ENCODE measurements around the gene C7orf25. TPM values are rescaled to one million over a fixed set of nuclear protein-coding genes. Genes with fewer than 3 reads are reported as not detected.
A peak's percentile ranks its signal among the peaks of the same experiment; 100 is the strongest.

The C7orf25 gene
- total RNA-seq, 1 donor from 2014 or later = 2.1 TPM

DNA sequence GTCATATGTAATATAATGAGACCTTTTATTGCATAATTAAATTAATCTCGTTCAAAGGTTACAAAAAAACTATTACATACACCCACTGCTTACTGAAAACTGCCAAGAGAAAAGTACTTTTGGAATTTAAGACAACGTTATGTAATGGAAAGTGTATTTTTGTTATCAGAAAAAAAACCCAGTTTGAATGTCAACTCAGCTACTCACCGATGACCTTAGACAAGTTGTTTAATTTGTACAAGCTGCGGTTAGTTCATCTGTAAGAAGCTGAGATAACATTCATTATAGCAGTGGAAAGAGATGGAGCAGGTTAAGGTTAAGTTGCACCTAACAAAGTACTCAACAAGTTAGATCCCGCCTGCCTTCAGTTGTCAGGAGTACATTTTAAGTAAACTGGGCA, 19.0 kb upstream of the C7orf25 start:
- Histone ChIP-seq H3K4me3 (ENCODE audit: low read length in 3 of 3) (peak overlapping the region; percentile 93 to 99 (median 95)), H3K27me3 (ENCODE audit: control insufficient read depth in 3 of 3, insufficient read depth in 3 of 3, low read length in 3 of 3) (no peaks in the 10 kb centered on the region), H3K4me1 (ENCODE audit: control insufficient read depth in 3 of 3, insufficient read depth in 3 of 3, low read length in 3 of 3) (peaks cover 24 to 46% (median 42%) of the 10 kb centered on the region in 3 donors), H3K9ac (ENCODE audit: low read depth in 1 of 3, low read length in 3 of 3) (peak overlapping the region; percentile 95 to 99 (median 96)), H3K36me3 (ENCODE audit: control insufficient read depth in 3 of 3, insufficient read depth in 3 of 3, low read length in 3 of 3) (peaks cover 5 to 21% (median 17%) of the 10 kb centered on the region in 3 donors), H3K27ac (ENCODE audit: low read depth, low read length) (no peak overlapping the region), H3K9me3 (ENCODE audit: control insufficient read depth in 3 of 3, low read length in 3 of 3) (no peaks in the 10 kb centered on the region)

DNA sequence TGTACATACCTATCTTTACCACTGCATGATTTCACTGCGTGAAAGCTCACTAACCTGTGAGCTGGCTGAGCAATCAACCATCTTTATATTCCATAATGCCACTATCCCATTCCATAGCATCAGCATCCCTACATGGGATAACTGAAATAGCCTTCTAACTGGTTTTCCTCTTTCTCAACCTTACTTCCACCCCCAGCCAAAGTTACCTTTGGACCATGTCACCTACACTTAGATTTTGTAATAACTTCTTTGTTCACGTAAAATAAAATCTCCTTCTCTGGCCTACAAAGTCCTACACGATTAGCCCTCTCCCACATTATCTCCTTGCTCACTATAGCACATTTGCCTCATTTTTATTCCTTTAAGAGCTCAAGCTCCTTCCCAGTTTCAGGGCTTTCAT, 17.6 kb upstream of the C7orf25 start:
- Histone ChIP-seq H3K27me3 (ENCODE audit: control insufficient read depth in 3 of 3, insufficient read depth in 3 of 3, low read length in 3 of 3) (no peaks in the 10 kb centered on the region), H3K9ac (ENCODE audit: low read depth in 1 of 3, low read length in 3 of 3) (no peak overlapping the region), H3K9me3 (ENCODE audit: control insufficient read depth in 3 of 3, low read length in 3 of 3) (no peaks in the 10 kb centered on the region), H3K4me1 (ENCODE audit: control insufficient read depth in 3 of 3, insufficient read depth in 3 of 3, low read length in 3 of 3) (peaks cover 24 to 46% (median 42%) of the 10 kb centered on the region in 3 donors), H3K36me3 (ENCODE audit: control insufficient read depth in 3 of 3, insufficient read depth in 3 of 3, low read length in 3 of 3) (peaks cover 8 to 25% (median 20%) of the 10 kb centered on the region in 3 donors), H3K4me3 (ENCODE audit: low read length in 3 of 3) (no peak overlapping the region), H3K27ac (ENCODE audit: low read depth, low read length) (no peak overlapping the region)

DNA sequence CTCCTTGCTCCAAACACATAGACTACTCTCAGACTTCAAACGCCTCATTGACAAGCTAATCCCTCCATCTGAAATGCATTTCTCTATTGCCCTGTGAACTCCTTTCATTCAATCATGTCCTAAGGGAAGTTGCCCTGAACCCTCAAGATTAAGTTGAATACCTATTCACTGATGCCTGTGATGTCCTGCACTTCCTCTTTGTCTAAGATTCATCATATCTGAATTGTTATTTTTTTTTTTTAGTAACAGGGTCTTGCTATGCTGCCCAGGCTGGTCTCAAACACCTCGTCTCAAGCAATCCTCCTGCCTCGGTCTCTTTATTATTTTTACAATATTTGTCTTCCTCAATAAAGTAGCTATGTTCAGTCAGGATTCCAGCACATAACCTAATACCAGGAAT, 16.9 kb upstream of the C7orf25 start:
- H3K9ac ChIP-seq (ENCODE audit: low read depth in 1 of 3, low read length in 3 of 3) = no peak overlapping the region
- H3K27me3 ChIP-seq (ENCODE audit: control insufficient read depth in 3 of 3, insufficient read depth in 3 of 3, low read length in 3 of 3) = no peaks in the 10 kb centered on the region
- H3K4me1 ChIP-seq (ENCODE audit: control insufficient read depth in 3 of 3, insufficient read depth in 3 of 3, low read length in 3 of 3) = peaks cover 24 to 41% (median 39%) of the 10 kb centered on the region in 3 donors

DNA sequence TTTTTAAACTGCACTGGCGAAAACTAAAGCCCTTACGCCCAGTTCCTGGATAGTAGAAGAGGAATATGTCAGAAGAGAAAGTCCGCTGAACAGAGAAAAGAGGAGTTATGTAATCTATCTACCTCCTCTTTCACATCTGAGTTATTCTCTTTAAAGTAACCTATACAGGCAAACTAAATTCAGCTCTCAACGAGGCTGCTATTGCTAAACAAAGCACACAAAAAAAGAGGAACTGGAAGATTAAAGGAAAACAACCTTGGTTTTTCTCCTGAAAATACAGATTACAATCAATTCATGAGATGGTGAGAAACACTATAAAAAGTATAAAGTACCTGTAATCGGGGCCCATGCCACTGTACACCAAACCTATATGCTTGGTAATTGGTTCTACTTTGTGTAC, 14.3 kb upstream of the C7orf25 start:
- no peak overlapping the region for H3K4me3 ChIP-seq (ENCODE audit: low read length in 3 of 3)
- no peaks in the 10 kb centered on the region for H3K27me3 ChIP-seq (ENCODE audit: control insufficient read depth in 3 of 3, insufficient read depth in 3 of 3, low read length in 3 of 3)
- no peak overlapping the region for H3K9ac ChIP-seq (ENCODE audit: low read depth in 1 of 3, low read length in 3 of 3)
- peaks cover 17 to 27% (median 26%) of the 10 kb centered on the region in 3 donors for H3K4me1 ChIP-seq (ENCODE audit: control insufficient read depth in 3 of 3, insufficient read depth in 3 of 3, low read length in 3 of 3)
- H3K27ac ChIP-seq (ENCODE audit: low read depth, low read length) = no peak overlapping the region
- H3K9me3 ChIP-seq (ENCODE audit: control insufficient read depth in 3 of 3, low read length in 3 of 3) = no peaks in the 10 kb centered on the region
- H3K36me3 ChIP-seq (ENCODE audit: control insufficient read depth in 3 of 3, insufficient read depth in 3 of 3, low read length in 3 of 3) = peaks cover 12 to 49% (median 40%) of the 10 kb centered on the region in 3 donors

More for the DNA sequence above, 16.9 kb upstream of the C7orf25 start:
- Histone ChIP-seq H3K4me3 (ENCODE audit: low read length in 3 of 3) (no peak overlapping the region), H3K27ac (ENCODE audit: low read depth, low read length) (no peak overlapping the region), H3K9me3 (ENCODE audit: control insufficient read depth in 3 of 3, low read length in 3 of 3) (no peaks in the 10 kb centered on the region), H3K36me3 (ENCODE audit: control insufficient read depth in 3 of 3, insufficient read depth in 3 of 3, low read length in 3 of 3) (peaks cover 8 to 27% (median 23%) of the 10 kb centered on the region in 3 donors)

DNA sequence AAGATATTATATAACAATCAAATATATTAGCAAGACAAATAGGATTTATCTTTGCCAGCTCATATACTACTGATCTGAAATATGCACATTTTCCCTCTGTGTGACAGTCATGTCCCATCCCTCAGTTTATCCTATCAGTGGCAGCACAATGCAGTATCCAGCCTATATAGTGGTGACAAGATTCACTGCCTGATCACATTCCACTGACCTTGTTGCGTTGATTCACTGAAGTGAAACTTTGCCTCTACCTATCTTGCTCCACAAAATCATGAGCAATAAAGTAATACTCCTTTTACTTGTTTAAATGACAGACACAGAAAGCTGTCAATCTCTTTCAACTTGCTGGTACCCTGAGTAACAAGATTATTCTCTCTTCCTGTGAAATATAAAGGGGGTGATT, 13.8 kb upstream of the C7orf25 start:
- Histone ChIP-seq H3K27me3 (ENCODE audit: control insufficient read depth in 3 of 3, insufficient read depth in 3 of 3, low read length in 3 of 3) (no peaks in the 10 kb centered on the region), H3K27ac (ENCODE audit: low read depth, low read length) (no peak overlapping the region), H3K9ac (ENCODE audit: low read depth in 1 of 3, low read length in 3 of 3) (no peak overlapping the region), H3K4me1 (ENCODE audit: control insufficient read depth in 3 of 3, insufficient read depth in 3 of 3, low read length in 3 of 3) (peaks cover 12 to 21% (median 20%) of the 10 kb centered on the region in 3 donors), H3K9me3 (ENCODE audit: control insufficient read depth in 3 of 3, low read length in 3 of 3) (no peaks in the 10 kb centered on the region), H3K4me3 (ENCODE audit: low read length in 3 of 3) (no peak overlapping the region), H3K36me3 (ENCODE audit: control insufficient read depth in 3 of 3, insufficient read depth in 3 of 3, low read length in 3 of 3) (peaks cover 17 to 55% (median 44%) of the 10 kb centered on the region in 3 donors)

DNA sequence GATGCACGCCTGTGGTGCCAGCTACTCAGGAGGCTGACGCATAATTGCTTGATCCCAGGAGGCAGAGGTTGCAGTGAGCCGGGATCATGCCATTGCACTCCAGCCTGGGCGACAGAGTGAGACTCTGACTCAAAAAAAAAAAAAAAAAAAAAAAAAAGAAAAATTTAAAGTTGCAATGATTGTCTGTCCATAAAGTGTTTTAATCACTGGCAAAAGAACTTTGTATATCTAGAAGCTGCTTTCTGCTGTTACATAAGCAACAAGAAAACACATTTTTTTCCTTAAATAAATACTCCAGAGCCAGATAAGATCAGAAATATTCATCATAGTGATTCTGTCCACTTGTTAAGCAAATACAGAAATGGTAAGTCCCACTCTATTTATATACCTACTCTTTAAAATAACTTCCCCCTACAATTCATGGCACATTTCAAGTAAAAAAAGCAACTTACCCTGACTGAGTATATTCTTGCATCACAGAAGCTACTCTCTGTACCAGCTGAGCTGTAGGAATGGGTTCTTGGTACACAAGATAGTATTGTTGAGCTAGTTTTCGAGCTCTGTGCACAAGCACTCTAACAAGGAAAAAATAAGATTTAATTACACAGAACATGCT, 12.5 kb upstream of the C7orf25 start:
- no peak overlapping the region for H3K9ac ChIP-seq (ENCODE audit: low read depth in 1 of 3, low read length in 3 of 3)
- no peak overlapping the region for H3K27ac ChIP-seq (ENCODE audit: low read depth, low read length)
- H3K4me1 ChIP-seq (ENCODE audit: control insufficient read depth in 3 of 3, insufficient read depth in 3 of 3, low read length in 3 of 3) = peaks cover 1 to 9% (median 7%) of the 10 kb centered on the region in 3 donors
- no peaks in the 10 kb centered on the region for H3K27me3 ChIP-seq (ENCODE audit: control insufficient read depth in 3 of 3, insufficient read depth in 3 of 3, low read length in 3 of 3)
- H3K9me3 ChIP-seq (ENCODE audit: control insufficient read depth in 3 of 3, low read length in 3 of 3) = no peaks in the 10 kb centered on the region
- peaks cover 23 to 67% (median 57%) of the 10 kb centered on the region in 3 donors for H3K36me3 ChIP-seq (ENCODE audit: control insufficient read depth in 3 of 3, insufficient read depth in 3 of 3, low read length in 3 of 3)
- no peak overlapping the region for H3K4me3 ChIP-seq (ENCODE audit: low read length in 3 of 3)

DNA sequence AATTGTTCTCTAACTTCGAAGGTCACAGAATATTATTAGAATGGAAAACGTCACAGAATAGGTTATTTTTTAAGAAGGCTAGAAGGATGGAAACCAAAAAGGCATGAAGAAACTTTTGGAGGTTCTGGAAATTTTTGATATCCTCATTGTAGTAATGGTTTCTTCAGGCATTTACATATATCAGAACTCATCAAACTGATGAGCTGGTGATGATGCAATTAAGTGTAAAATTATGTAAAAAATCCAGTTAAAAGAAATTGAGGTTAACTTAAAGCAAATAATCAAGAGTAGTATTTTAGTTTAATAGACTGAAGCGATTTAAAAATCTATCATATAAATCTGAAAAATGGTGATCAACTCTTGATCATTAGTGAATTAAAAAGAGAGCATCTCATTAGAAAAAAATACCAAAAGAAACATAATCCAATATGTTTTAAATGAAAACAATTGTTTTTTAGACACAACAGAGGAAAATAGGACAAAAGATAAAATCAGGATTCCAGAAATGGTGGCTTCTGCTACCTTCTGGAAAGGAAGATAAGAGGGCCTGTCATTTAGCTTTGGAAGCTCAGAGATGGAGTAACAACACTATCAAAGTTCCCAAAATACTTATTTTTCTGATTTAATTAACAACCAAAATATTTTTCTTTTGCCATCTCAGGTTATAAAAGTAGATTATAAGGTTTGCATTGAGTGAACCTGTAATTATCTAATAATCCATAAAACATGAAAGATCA, 10.3 kb upstream of the C7orf25 start:
- Histone ChIP-seq H3K4me1 (ENCODE audit: control insufficient read depth in 3 of 3, insufficient read depth in 3 of 3, low read length in 3 of 3) (no peaks in the 10 kb centered on the region), H3K27ac (ENCODE audit: low read depth, low read length) (no peak overlapping the region), H3K9me3 (ENCODE audit: control insufficient read depth in 3 of 3, low read length in 3 of 3) (no peaks in the 10 kb centered on the region), H3K27me3 (ENCODE audit: control insufficient read depth in 3 of 3, insufficient read depth in 3 of 3, low read length in 3 of 3) (no peaks in the 10 kb centered on the region), H3K36me3 (ENCODE audit: control insufficient read depth in 3 of 3, insufficient read depth in 3 of 3, low read length in 3 of 3) (peaks cover 26 to 68% (median 66%) of the 10 kb centered on the region in 3 donors), H3K9ac (ENCODE audit: low read depth in 1 of 3, low read length in 3 of 3) (no peak overlapping the region), H3K4me3 (ENCODE audit: low read length in 3 of 3) (no peak overlapping the region)

DNA sequence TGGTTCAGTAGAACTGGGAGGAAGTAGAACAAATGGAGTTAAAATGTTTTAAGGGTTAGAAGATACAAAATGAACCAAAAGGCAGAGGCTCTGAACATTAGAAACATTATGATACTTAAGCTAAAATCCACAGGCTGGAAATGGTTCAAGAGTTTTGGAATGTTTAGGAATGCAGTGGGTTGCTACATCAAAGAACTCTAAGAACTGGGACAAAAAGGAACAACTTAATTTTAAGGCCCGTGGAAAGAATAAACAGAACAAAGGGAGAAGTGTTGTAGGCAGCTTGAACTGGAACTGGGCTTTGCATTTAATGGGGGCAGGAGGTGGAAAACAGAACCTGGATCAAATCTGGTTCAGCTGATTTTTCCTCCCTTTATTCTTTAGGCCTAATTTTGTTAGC, 3.5 kb upstream of the C7orf25 start:
- H3K27me3 ChIP-seq (ENCODE audit: control insufficient read depth in 3 of 3, insufficient read depth in 3 of 3, low read length in 3 of 3) = no peaks in the 10 kb centered on the region
- H3K4me1 ChIP-seq (ENCODE audit: control insufficient read depth in 3 of 3, insufficient read depth in 3 of 3, low read length in 3 of 3) = peaks cover 8 to 17% (median 11%) of the 10 kb centered on the region in 3 donors
- H3K27ac ChIP-seq (ENCODE audit: low read depth, low read length) = no peak overlapping the region
- no peaks in the 10 kb centered on the region for H3K9me3 ChIP-seq (ENCODE audit: control insufficient read depth in 3 of 3, low read length in 3 of 3)
- H3K9ac ChIP-seq (ENCODE audit: low read depth in 1 of 3, low read length in 3 of 3) = no peak overlapping the region
- peaks cover 17 to 39% (median 31%) of the 10 kb centered on the region in 3 donors for H3K36me3 ChIP-seq (ENCODE audit: control insufficient read depth in 3 of 3, insufficient read depth in 3 of 3, low read length in 3 of 3)
- H3K4me3 ChIP-seq (ENCODE audit: low read length in 3 of 3) = no peak overlapping the region

DNA sequence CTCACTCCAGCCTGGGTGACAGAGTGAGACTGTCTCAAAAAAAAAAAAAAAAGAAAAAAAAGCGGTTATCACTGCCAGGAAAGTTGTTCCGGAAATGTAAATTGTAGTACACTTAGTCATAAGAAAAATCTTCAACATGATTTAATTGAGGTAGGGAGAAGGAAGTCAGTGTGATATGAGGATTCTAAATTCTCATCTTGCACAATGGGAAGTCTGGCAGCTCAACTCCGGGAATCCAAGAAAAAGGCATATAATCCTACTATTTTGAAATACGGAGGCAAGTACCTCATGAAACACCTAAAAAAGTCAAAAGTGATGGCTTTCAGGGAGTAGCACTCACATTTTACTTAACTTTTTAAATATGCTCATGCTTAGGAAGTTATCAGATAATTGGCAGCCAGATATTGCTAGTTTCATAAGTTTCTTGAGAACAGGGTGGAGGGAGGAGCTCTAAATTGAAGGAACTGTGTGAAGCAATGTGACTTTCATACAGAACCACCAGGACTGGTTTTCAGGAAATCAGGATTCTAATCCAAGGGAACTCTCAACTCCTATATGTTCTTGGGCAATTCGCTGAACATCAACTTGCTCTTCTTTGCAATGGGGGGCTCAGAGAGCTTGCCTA, 2.7 kb upstream of the C7orf25 start:
- Histone ChIP-seq H3K27ac (ENCODE audit: low read depth, low read length) (peak overlapping the region; percentile 26), H3K36me3 (ENCODE audit: control insufficient read depth in 3 of 3, insufficient read depth in 3 of 3, low read length in 3 of 3) (peaks cover 11 to 31% (median 27%) of the 10 kb centered on the region in 3 donors), H3K27me3 (ENCODE audit: control insufficient read depth in 3 of 3, insufficient read depth in 3 of 3, low read length in 3 of 3) (no peaks in the 10 kb centered on the region), H3K9me3 (ENCODE audit: control insufficient read depth in 3 of 3, low read length in 3 of 3) (no peaks in the 10 kb centered on the region), H3K4me3 (ENCODE audit: low read length in 3 of 3) (no peak overlapping the region), H3K4me1 (ENCODE audit: control insufficient read depth in 3 of 3, insufficient read depth in 3 of 3, low read length in 3 of 3) (peaks cover 8 to 19% (median 11%) of the 10 kb centered on the region in 3 donors), H3K9ac (ENCODE audit: low read depth in 1 of 3, low read length in 3 of 3) (no peak overlapping the region)

DNA sequence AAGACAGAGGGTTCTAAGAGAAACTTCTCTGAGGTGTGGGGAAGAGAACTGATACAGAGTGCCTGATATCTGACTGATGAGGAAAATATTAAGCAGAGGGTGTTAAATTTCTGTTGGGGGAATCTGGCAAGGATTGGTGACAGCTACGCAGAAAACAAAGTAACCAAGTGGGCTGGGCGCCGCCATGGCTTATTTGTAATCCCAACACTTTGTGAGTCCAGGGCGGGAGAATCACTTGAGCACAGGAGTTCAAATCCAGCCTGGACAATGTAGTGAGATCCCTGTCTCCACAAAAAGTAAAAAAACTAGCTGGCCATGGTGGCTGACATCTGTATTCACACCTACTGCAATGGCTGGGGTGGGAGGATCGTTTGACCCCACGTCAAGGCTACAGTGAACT, 2.1 kb upstream of the C7orf25 start:
- peaks cover 8 to 19% (median 11%) of the 10 kb centered on the region in 3 donors for H3K4me1 ChIP-seq (ENCODE audit: control insufficient read depth in 3 of 3, insufficient read depth in 3 of 3, low read length in 3 of 3)
- H3K27ac ChIP-seq (ENCODE audit: low read depth, low read length) = peak overlapping the region; percentile 6

More for the DNA sequence above, 2.1 kb upstream of the C7orf25 start:
- Histone ChIP-seq H3K9me3 (ENCODE audit: control insufficient read depth in 3 of 3, low read length in 3 of 3) (no peaks in the 10 kb centered on the region), H3K4me3 (ENCODE audit: low read length in 3 of 3) (no peak overlapping the region), H3K36me3 (ENCODE audit: control insufficient read depth in 3 of 3, insufficient read depth in 3 of 3, low read length in 3 of 3) (peaks cover 9 to 25% (median 22%) of the 10 kb centered on the region in 3 donors), H3K27me3 (ENCODE audit: control insufficient read depth in 3 of 3, insufficient read depth in 3 of 3, low read length in 3 of 3) (no peaks in the 10 kb centered on the region), H3K9ac (ENCODE audit: low read depth in 1 of 3, low read length in 3 of 3) (no peak overlapping the region)
